A673 (cell line): ENCODE data around the gene KRTAP6-3.

ENCODE experiments used
- CTCF ChIP-seq: fragments of 300-800, 200-600 bp; sonication (generic); conservative IDR thresholded peaks from 2 replicates; pipeline ENCODE4 v1.5.1; 2017; ENCODE audit warnings: low read depth, mild to moderate bottlenecking, antibody characterized with exemption, low read length, moderate library complexity, mixed read lengths
- EZH2 ChIP-seq: fragments of 200-600 bp; sonication (generic); IDR thresholded peaks from 2 replicates; pipeline ENCODE4 v1.6.1; 2017; ENCODE audit warnings: borderline replicate concordance, low read depth, mild to moderate bottlenecking, mixed read lengths, antibody characterized with exemption, low read length; ENCODE audit not compliant: poor library complexity, severe bottlenecking

GRCh38 chr21:30561957-30562356, 30.3 kb upstream of the KRTAP6-3 start:
- TF ChIP-seq EZH2 = no peak
- TF ChIP-seq CTCF = no peak
